Measurements from ENCODE around the gene IGFLR1. TPM values are rescaled to one million over a fixed set of nuclear protein-coding genes. Genes with fewer than 3 reads are reported as not detected.
"Not testable (repeated sequence)": the region's sequence is repeated elsewhere in the genome, so short reads cannot be mapped to it uniquely, and the experiment has no call there.

Gene IGFLR1
- total and polyA plus RNA-seq, 4 experiments from 2014 or later: 93.9 to 124 (median 109) TPM

- no peaks in the 10 kb centered on the region for H3K4me1 ChIP-seq (ENCODE audit: insufficient read depth, low read length)
- Mint-ChIP-seq H3K9me3 (no peaks in the 10 kb centered on the region), H3K4me3 (no peak overlapping the region), H3K27me3 (no peaks in the 10 kb centered on the region), H3K4me1 (peaks cover 0 to 3% (median 0%) of the 10 kb centered on the region in 4 donors), H3K36me3 (peaks cover 57 to 77% of the 10 kb centered on the region in 2 donors), H3K27ac (no peak overlapping the region)
- no peaks in the 10 kb centered on the region for H3K27me3 ChIP-seq (ENCODE audit: insufficient read depth, low read length)
- no peak overlapping the region for H3K27ac ChIP-seq (ENCODE audit: low read depth, low read length)
- no peaks in the 10 kb centered on the region for H3K9me3 ChIP-seq (ENCODE audit: control insufficient read depth in 1 of 2, low read length in 2 of 2)
- H3K4me3 ChIP-seq (ENCODE audit: low read length in 2 of 2): no peak overlapping the region
- DNase-seq: no peak
- CTCF ChIA-PET (ENCODE audit: partially characterized antibody): interaction anchor here (0.9 to 1.3 kb wide), 3 partner anchors 9 to 14 kb away, joined by 3 to 4 read pairs (median 3); partner anchors contain the start of gene IGFLR1
- H3K36me3 ChIP-seq (ENCODE audit: insufficient read depth, low read length): peaks cover 95% of the 10 kb centered on the region
- POLR2A ChIA-PET (ENCODE audit: partially characterized antibody): interaction anchor here (0.6 to 4.1 kb wide), 6 partner anchors 9 to 80 kb away, joined by 3 to 19 read pairs (median 8); partner anchors contain the start of genes COX6B1, KMT2B, PSENEN and U2AF1L4
- intact Hi-C loops (cut with micrococcal nuclease): no loop called here
Observed at GRCh38 chr19:35727956-35728706, 14.1 kb downstream of the IGFLR1 start.

- Histone ChIP-seq H3K4me1 (ENCODE audit: insufficient read depth, low read length) (no peaks in the 10 kb centered on the region), H3K4me3 (ENCODE audit: low read length in 2 of 2) (no peak overlapping the region), H3K9me3 (ENCODE audit: control insufficient read depth in 1 of 2, low read length in 2 of 2) (no peaks in the 10 kb centered on the region), H3K27ac (ENCODE audit: low read depth, low read length) (no peak overlapping the region), H3K36me3 (ENCODE audit: insufficient read depth, low read length) (peaks cover 100% of the 10 kb centered on the region), H3K27me3 (ENCODE audit: insufficient read depth, low read length) (no peaks in the 10 kb centered on the region)
- ChIA-PET POLR2A (ENCODE audit: partially characterized antibody) (interaction anchor here (0.6 to 4.1 kb wide), 7 partner anchors 9 to 79 kb away, joined by 3 to 19 read pairs (median 5); partner anchors contain the start of genes COX6B1, IGFLR1, KMT2B and PSENEN), CTCF (ENCODE audit: partially characterized antibody) (interaction anchor here (0.9 to 1.4 kb wide), 4 partner anchors 10 to 15 kb away, joined by 3 to 4 read pairs (median 4); partner anchors contain the start of gene IGFLR1)
- Mint-ChIP-seq H3K4me3 (no peak overlapping the region), H3K27me3 (no peaks in the 10 kb centered on the region), H3K4me1 (peaks cover 0 to 3% (median 2%) of the 10 kb centered on the region in 4 donors), H3K27ac (no peak overlapping the region), H3K9me3 (no peaks in the 10 kb centered on the region), H3K36me3 (peaks cover 58 to 83% of the 10 kb centered on the region in 2 donors)
- intact Hi-C loops (cut with micrococcal nuclease): no loop called here
- no peak for DNase-seq
Observed at GRCh38 chr19:35727053-35727955, 14.9 kb downstream of the IGFLR1 start.

- Histone ChIP-seq H3K27me3 (ENCODE audit: insufficient read depth, low read length) (no peaks in the 10 kb centered on the region), H3K4me3 (ENCODE audit: low read length in 2 of 2) (no peak overlapping the region), H3K36me3 (ENCODE audit: insufficient read depth, low read length) (peaks cover 91% of the 10 kb centered on the region), H3K4me1 (ENCODE audit: insufficient read depth, low read length) (no peaks in the 10 kb centered on the region), H3K27ac (ENCODE audit: low read depth, low read length) (no peak overlapping the region), H3K9me3 (ENCODE audit: control insufficient read depth in 1 of 2, low read length in 2 of 2) (no peaks in the 10 kb centered on the region)
- Mint-ChIP-seq H3K9me3 (no peaks in the 10 kb centered on the region), H3K27me3 (no peaks in the 10 kb centered on the region), H3K4me1 (peaks cover 0 to 14% (median 1%) of the 10 kb centered on the region in 4 donors), H3K36me3 (peaks cover 47 to 78% of the 10 kb centered on the region in 2 donors), H3K27ac (peak overlapping the region in 3 of 7 donors; percentile 35 to 64 (median 41)), H3K4me3 (no peak overlapping the region)
- no peak for DNase-seq
- ChIA-PET CTCF (ENCODE audit: partially characterized antibody) (no interaction called here), POLR2A (ENCODE audit: partially characterized antibody) (interaction anchor here (1.7 to 3.4 kb wide), 3 partner anchors 7 to 15 kb away, joined by 6 to 16 read pairs (median 11); partner anchors contain the start of gene KMT2B)
- intact Hi-C loops (cut with micrococcal nuclease): no loop called here
Observed at GRCh38 chr19:35725216-35725861, 16.9 kb downstream of the IGFLR1 start.

GRCh38 chr19:35724560-35724959, 17.7 kb downstream of the IGFLR1 start:
- H3K9me3 Mint-ChIP-seq: no peaks in the 10 kb centered on the region
- H3K36me3 Mint-ChIP-seq: peaks cover 43 to 72% of the 10 kb centered on the region in 2 donors

GRCh38 chr19:35724132-35724531, 18.1 kb downstream of the IGFLR1 start:
- peaks cover 82% of the 10 kb centered on the region for H3K36me3 ChIP-seq (ENCODE audit: insufficient read depth, low read length)
- Mint-ChIP-seq H3K4me1 (peaks cover 6 to 24% (median 8%) of the 10 kb centered on the region in 4 donors), H3K36me3 (peaks cover 41 to 68% of the 10 kb centered on the region in 2 donors), H3K27ac (peak overlapping the region in 3 of 7 donors; percentile 35 to 48 (median 36))
- CTCF ChIA-PET (ENCODE audit: partially characterized antibody); H3K4me3 ChIP-seq (ENCODE audit: low read length in 2 of 2); H3K27ac ChIP-seq (ENCODE audit: low read depth, low read length); DNase-seq; H3K27me3 Mint-ChIP-seq; H3K9me3 ChIP-seq (ENCODE audit: control insufficient read depth in 1 of 2, low read length in 2 of 2); H3K27me3 ChIP-seq (ENCODE audit: insufficient read depth, low read length); H3K4me1 ChIP-seq (ENCODE audit: insufficient read depth, low read length); intact Hi-C loops (cut with micrococcal nuclease); H3K9me3 Mint-ChIP-seq; H3K4me3 Mint-ChIP-seq: not testable (repeated sequence)
- POLR2A ChIA-PET (ENCODE audit: partially characterized antibody): interaction anchor here (1.7 kb wide), 1 partner anchor 16 kb away, joined by 6 read pairs; no protein-coding TSS in a partner anchor

More at GRCh38 chr19:35724560-35724959, 17.7 kb downstream of the IGFLR1 start:
- no peaks in the 10 kb centered on the region for H3K27me3 ChIP-seq (ENCODE audit: insufficient read depth, low read length)
- intact Hi-C loops (cut with micrococcal nuclease): no loop called here
- no peaks in the 10 kb centered on the region for H3K9me3 ChIP-seq (ENCODE audit: control insufficient read depth in 1 of 2, low read length in 2 of 2)
- peaks cover 87% of the 10 kb centered on the region for H3K36me3 ChIP-seq (ENCODE audit: insufficient read depth, low read length)
- H3K4me1 Mint-ChIP-seq: peaks cover 1 to 19% (median 4%) of the 10 kb centered on the region in 4 donors
- no peak for DNase-seq
- H3K4me3 Mint-ChIP-seq: no peak overlapping the region
- H3K4me1 ChIP-seq (ENCODE audit: insufficient read depth, low read length): peaks cover 4% of the 10 kb centered on the region
- POLR2A ChIA-PET (ENCODE audit: partially characterized antibody): interaction anchor here (1.7 kb wide), 1 partner anchor 16 kb away, joined by 6 read pairs; no protein-coding TSS in a partner anchor
- CTCF ChIA-PET (ENCODE audit: partially characterized antibody): no interaction called here
- no peaks in the 10 kb centered on the region for H3K27me3 Mint-ChIP-seq
- no peak overlapping the region for H3K27ac Mint-ChIP-seq
- H3K27ac ChIP-seq (ENCODE audit: low read depth, low read length): no peak overlapping the region
- no peak overlapping the region for H3K4me3 ChIP-seq (ENCODE audit: low read length in 2 of 2)

GRCh38 chr19:35723671-35724070, 18.6 kb downstream of the IGFLR1 start:
- Histone ChIP-seq H3K4me1 (ENCODE audit: insufficient read depth, low read length) (peaks cover 13% of the 10 kb centered on the region), H3K36me3 (ENCODE audit: insufficient read depth, low read length) (peaks cover 78% of the 10 kb centered on the region), H3K27me3 (ENCODE audit: insufficient read depth, low read length) (no peaks in the 10 kb centered on the region), H3K4me3 (ENCODE audit: low read length in 2 of 2) (no peak overlapping the region), H3K9me3 (ENCODE audit: control insufficient read depth in 1 of 2, low read length in 2 of 2) (no peaks in the 10 kb centered on the region), H3K27ac (ENCODE audit: low read depth, low read length) (no peak overlapping the region)
- ChIA-PET POLR2A (ENCODE audit: partially characterized antibody) (interaction anchor here (0.6 to 1.1 kb wide), 2 partner anchors 16 to 24 kb away, joined by 3 to 5 read pairs; partner anchors contain the start of gene LIN37), CTCF (ENCODE audit: partially characterized antibody) (no interaction called here)
- Mint-ChIP-seq H3K27ac (peak overlapping the region in 3 of 7 donors; percentile 35 to 60 (median 36)), H3K27me3 (no peaks in the 10 kb centered on the region), H3K4me3 (no peak overlapping the region), H3K9me3 (no peaks in the 10 kb centered on the region), H3K36me3 (peaks cover 41 to 65% of the 10 kb centered on the region in 2 donors), H3K4me1 (peaks cover 9 to 28% (median 11%) of the 10 kb centered on the region in 4 donors)
- intact Hi-C loops (cut with micrococcal nuclease): no loop called here
- DNase-seq: no peak

Data from CD4-positive, alpha-beta memory T cell (primary cell).